SK-N-SH treated with all-trans-retinoic acid at 6 μM for 48 hours (cell line): ENCODE measurements around the gene PRR23B.

ENCODE experiments used
- ARNTL ChIP-seq: fragments of 450-650 bp; formaldehyde crosslinking; IDR thresholded peaks from 2 replicates; pipeline ENCODE4 v1.5.0; 2020; ENCODE audit warnings: low read depth, mild to moderate bottlenecking, moderate library complexity, borderline replicate concordance
- CSDC2 ChIP-seq: fragments of 250-450 bp; sonication (Bioruptor Pico); IDR thresholded peaks from 2 replicates; pipeline ENCODE4 v1.5.0; 2020; ENCODE audit warnings: mild to moderate bottlenecking, moderate library complexity
- ESRRG ChIP-seq: fragments of 250-450 bp; sonication (Bioruptor Pico); IDR thresholded peaks from 2 replicates; pipeline ENCODE4 v1.6.1; 2021; ENCODE audit warnings: mild to moderate bottlenecking
- ISL1 ChIP-seq: fragments of 250-450 bp; sonication (Bioruptor Pico); IDR thresholded peaks from 2 replicates; pipeline ENCODE4 v2.1.2; 2022; ENCODE audit warnings: mild to moderate bottlenecking, moderate library complexity
- RARB ChIP-seq: fragments of 250-450 bp; sonication (Bioruptor Pico); IDR thresholded peaks from 2 replicates; pipeline ENCODE4 v1.8.0; 2021; ENCODE audit warnings: mild to moderate bottlenecking, moderate library complexity
- TOX ChIP-seq: fragments of 250-450 bp; sonication (Bioruptor Pico); IDR thresholded peaks from 2 replicates; pipeline ENCODE4 v1.8.0; 2021; ENCODE audit warnings: mild to moderate bottlenecking, moderate library complexity, borderline replicate concordance
- ZC3H10 ChIP-seq: fragments of 250-450 bp; sonication (Bioruptor Pico); IDR thresholded peaks from 2 replicates; pipeline ENCODE4 v1.5.1; 2021; ENCODE audit warnings: mild to moderate bottlenecking, moderate library complexity
- TF ChIP-seq, protein P1 (sequence below): fragments of 250-450 bp; sonication (Bioruptor Pico); IDR thresholded peaks from 2 replicates; pipeline ENCODE4 v1.5.1; 2021; ENCODE audit warnings: mild to moderate bottlenecking, moderate library complexity
- TF ChIP-seq, protein P2 (sequence below): fragments of 250-450 bp; sonication (Bioruptor Pico); IDR thresholded peaks from 2 replicates; pipeline ENCODE4 v1.8.0; 2020; ENCODE audit warnings: mild to moderate bottlenecking, moderate library complexity, borderline replicate concordance

DNA sequence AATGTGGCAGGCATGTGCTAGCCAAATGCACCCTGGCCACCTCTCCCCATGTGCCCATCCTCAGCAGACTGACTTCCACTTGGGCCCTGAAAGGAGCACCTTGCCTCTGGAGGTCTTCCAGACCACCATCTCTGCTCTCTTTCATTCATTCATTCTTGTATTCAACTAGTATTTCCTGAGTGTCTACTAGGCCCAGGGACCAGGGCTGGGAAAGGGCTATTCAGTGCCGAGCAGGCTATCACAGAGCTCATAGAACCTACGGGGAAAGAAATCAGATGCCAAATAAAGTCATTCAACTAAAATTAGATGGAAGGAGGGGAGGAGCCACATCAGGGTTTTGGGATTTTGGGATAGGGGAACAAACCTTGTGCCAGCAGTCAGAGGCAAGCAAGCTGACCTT, 33.5 kb downstream of the PRR23B start:
- TF ChIP-seq ESRRG (CRISPR knock-in tag) = no peak
- TF ChIP-seq, protein P1, sequence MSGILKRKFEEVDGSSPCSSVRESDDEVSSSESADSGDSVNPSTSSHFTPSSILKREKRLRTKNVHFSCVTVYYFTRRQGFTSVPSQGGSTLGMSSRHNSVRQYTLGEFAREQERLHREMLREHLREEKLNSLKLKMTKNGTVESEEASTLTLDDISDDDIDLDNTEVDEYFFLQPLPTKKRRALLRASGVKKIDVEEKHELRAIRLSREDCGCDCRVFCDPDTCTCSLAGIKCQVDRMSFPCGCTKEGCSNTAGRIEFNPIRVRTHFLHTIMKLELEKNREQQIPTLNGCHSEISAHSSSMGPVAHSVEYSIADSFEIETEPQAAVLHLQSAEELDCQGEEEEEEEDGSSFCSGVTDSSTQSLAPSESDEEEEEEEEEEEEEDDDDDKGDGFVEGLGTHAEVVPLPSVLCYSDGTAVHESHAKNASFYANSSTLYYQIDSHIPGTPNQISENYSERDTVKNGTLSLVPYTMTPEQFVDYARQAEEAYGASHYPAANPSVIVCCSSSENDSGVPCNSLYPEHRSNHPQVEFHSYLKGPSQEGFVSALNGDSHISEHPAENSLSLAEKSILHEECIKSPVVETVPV (CRISPR knock-in tag) = no peak
- no peak for TF ChIP-seq ARNTL (CRISPR knock-in tag)
- TF ChIP-seq RARB (CRISPR knock-in tag) = no peak
- no peak for TF ChIP-seq ISL1 (CRISPR knock-in tag)
- TF ChIP-seq TOX (CRISPR knock-in tag) = no peak
- no peak for TF ChIP-seq CSDC2 (CRISPR knock-in tag)
- TF ChIP-seq, protein P2, sequence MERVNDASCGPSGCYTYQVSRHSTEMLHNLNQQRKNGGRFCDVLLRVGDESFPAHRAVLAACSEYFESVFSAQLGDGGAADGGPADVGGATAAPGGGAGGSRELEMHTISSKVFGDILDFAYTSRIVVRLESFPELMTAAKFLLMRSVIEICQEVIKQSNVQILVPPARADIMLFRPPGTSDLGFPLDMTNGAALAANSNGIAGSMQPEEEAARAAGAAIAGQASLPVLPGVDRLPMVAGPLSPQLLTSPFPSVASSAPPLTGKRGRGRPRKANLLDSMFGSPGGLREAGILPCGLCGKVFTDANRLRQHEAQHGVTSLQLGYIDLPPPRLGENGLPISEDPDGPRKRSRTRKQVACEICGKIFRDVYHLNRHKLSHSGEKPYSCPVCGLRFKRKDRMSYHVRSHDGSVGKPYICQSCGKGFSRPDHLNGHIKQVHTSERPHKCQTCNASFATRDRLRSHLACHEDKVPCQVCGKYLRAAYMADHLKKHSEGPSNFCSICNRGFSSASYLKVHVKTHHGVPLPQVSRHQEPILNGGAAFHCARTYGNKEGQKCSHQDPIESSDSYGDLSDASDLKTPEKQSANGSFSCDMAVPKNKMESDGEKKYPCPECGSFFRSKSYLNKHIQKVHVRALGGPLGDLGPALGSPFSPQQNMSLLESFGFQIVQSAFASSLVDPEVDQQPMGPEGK (CRISPR knock-in tag) = no peak
- TF ChIP-seq ZC3H10 (CRISPR knock-in tag) = no peak
